Left lobe of liver (tissue), 2 donors: ENCODE data around the gene STAM2. TPM values are rescaled to one million over a fixed set of nuclear protein-coding genes. Genes with fewer than 3 reads are reported as not detected.
A peak's percentile ranks its signal among the peaks of the same experiment; 100 is the strongest.
"Not testable (repeated sequence)": the region's sequence is repeated elsewhere in the genome, so short reads cannot be mapped to it uniquely, and the experiment has no call there.

ENCODE experiments used
- ATAC-seq: fragments of 200-7000 bp; cut with Tn5 transposase; one replicate; pipeline ENCODE4 v1.9.1; 2020; ENCODE audit warnings: mild to moderate bottlenecking, moderate library complexity
- DNase-seq: peaks from one replicate; pipeline ENCODE4 v3.0.0-alpha.2; 2020; ENCODE audit warnings: low spot score
- total RNA-seq: library from RNA; stranded (reverse); gene quantifications from one replicate; pipeline ENCODE4 v1.2.1, GENCODE V29; 2021
- donor health status: DM: no; HTN: no; CAD: no; lungs with moderate emphysema.
- donor health status: DM: no; HTN: yes; CAD: no.

Gene STAM2
- total RNA-seq, 1 donor from 2014 or later, result 12.4 TPM

- DNase-seq, result no peak
- no peak for ATAC-seq
Observed at GRCh38 chr2:152173831-152174230, 1.7 kb downstream of the STAM2 start.

GRCh38 chr2:152172201-152172785 is 3.3 kb downstream of the STAM2 start:
- ATAC-seq, DNase-seq: not testable (repeated sequence)

- DNase-seq (no peak), ATAC-seq (no peak)
Observed at GRCh38 chr2:152171718-152172117, 3.8 kb downstream of the STAM2 start.

GRCh38 chr2:152169158-152169557 is 6.4 kb downstream of the STAM2 start:
- peak; percentile 51 for ATAC-seq
- DNase-seq, result not testable (repeated sequence)

GRCh38 chr2:152167470-152167869 is 8.1 kb downstream of the STAM2 start:
- not testable (repeated sequence) for DNase-seq, ATAC-seq

GRCh38 chr2:152167065-152167464 is 8.5 kb downstream of the STAM2 start:
- ATAC-seq, result no peak

GRCh38 chr2:152166633-152167032 is 8.9 kb downstream of the STAM2 start:
- no peak for ATAC-seq
- no peak for DNase-seq

More at GRCh38 chr2:152167065-152167464, 8.5 kb downstream of the STAM2 start:
- no peak for DNase-seq

GRCh38 chr2:152165780-152166179 is 9.8 kb downstream of the STAM2 start:
- ATAC-seq, result peak; percentile 76

GRCh38 chr2:152165306-152165705 is 10.3 kb downstream of the STAM2 start:
- ATAC-seq (no peak), DNase-seq (no peak)

More at GRCh38 chr2:152165780-152166179, 9.8 kb downstream of the STAM2 start:
- no peak for DNase-seq

- ATAC-seq, result not testable (repeated sequence)
Observed at GRCh38 chr2:152163669-152164068, 11.9 kb downstream of the STAM2 start.

GRCh38 chr2:152162141-152162540 is 13.4 kb downstream of the STAM2 start:
- no peak for ATAC-seq
- no peak for DNase-seq

More at GRCh38 chr2:152163669-152164068, 11.9 kb downstream of the STAM2 start:
- not testable (repeated sequence) for DNase-seq

- ATAC-seq, result no peak
- no peak for DNase-seq
Observed at GRCh38 chr2:152161598-152161997, 14.0 kb downstream of the STAM2 start.

GRCh38 chr2:152160378-152160777 is 15.2 kb downstream of the STAM2 start:
- not testable (repeated sequence) for ATAC-seq, DNase-seq

- DNase-seq (no peak), ATAC-seq (no peak)
Observed at GRCh38 chr2:152157253-152157652, 18.3 kb downstream of the STAM2 start.

- ATAC-seq (peak; percentile 23), DNase-seq (no peak)
Observed at GRCh38 chr2:152155209-152155608, 20.4 kb downstream of the STAM2 start.

- no peak for ATAC-seq
Observed at GRCh38 chr2:152154462-152154861, 21.1 kb downstream of the STAM2 start.

GRCh38 chr2:152134488-152135280 is 40.9 kb downstream of the STAM2 start:
- DNase-seq (no peak), ATAC-seq (no peak)

More at GRCh38 chr2:152154462-152154861, 21.1 kb downstream of the STAM2 start:
- no peak for DNase-seq

- no peak for ATAC-seq
- DNase-seq, result no peak
Observed at GRCh38 chr2:152132306-152132705, 43.3 kb downstream of the STAM2 start.

GRCh38 chr2:152127628-152128027 is 47.9 kb downstream of the STAM2 start:
- ATAC-seq, result no peak
- no peak for DNase-seq

GRCh38 chr2:152126664-152127063 is 48.9 kb downstream of the STAM2 start:
- no peak for ATAC-seq

GRCh38 chr2:152122161-152122560 is 53.4 kb downstream of the STAM2 start:
- no peak for DNase-seq
- ATAC-seq, result no peak

More at GRCh38 chr2:152126664-152127063, 48.9 kb downstream of the STAM2 start:
- no peak for DNase-seq

- DNase-seq (no peak), ATAC-seq (no peak)
Observed at GRCh38 chr2:152120430-152120829, 55.1 kb downstream of the STAM2 start.
